NOMO-1 treated with dmso at 0.1 percent for 144 hours (cell line): Measurements from ENCODE around the gene PHF19.

Experiments used
- DNase-seq: peaks from one replicate; lab custom pipeline; 2025; ENCODE audit not compliant: unreplicated experiment; lab: John Stamatoyannopoulos, UW

The PHF19 gene

GRCh38 chr9:120914396-120914795, 37.4 kb upstream of the PHF19 start:
- no peak for DNase-seq

GRCh38 chr9:120913647-120914264, 36.8 kb upstream of the PHF19 start:
- no peak for DNase-seq

DNA sequence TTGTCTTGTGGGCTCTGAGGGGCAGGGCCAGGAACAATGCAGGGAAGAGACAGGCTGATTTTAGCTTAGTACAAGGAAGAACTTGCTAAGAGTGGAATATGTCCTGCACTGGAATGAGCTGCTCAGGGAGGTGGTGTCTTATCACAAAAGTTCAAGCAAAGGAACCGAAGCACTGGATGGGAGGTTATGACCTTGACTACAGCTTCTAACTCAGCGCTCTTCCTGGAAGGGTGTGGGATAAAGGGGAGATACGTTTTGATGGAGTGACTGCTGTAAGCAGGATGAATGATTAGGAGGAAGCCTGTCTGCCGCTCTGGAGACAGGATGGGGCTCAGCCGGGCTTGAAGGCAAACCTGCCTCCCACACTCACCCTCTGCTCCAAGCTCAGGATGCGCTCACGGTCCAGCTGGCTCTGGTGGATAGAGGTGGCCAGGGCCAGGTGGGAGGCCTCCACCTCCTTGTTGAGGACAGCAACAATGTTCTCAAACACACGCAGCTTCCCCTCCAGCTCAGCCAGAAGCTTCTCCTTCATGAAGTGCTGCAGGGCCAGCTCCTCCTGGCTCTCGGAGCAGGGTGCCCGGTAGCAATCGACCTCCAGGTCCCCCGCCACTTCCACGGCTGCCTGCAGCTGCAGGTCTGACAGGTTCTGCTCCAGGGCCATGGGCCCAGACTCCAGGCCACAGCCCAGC, 36.1 kb upstream of the PHF19 start:
- no peak for DNase-seq

DNA sequence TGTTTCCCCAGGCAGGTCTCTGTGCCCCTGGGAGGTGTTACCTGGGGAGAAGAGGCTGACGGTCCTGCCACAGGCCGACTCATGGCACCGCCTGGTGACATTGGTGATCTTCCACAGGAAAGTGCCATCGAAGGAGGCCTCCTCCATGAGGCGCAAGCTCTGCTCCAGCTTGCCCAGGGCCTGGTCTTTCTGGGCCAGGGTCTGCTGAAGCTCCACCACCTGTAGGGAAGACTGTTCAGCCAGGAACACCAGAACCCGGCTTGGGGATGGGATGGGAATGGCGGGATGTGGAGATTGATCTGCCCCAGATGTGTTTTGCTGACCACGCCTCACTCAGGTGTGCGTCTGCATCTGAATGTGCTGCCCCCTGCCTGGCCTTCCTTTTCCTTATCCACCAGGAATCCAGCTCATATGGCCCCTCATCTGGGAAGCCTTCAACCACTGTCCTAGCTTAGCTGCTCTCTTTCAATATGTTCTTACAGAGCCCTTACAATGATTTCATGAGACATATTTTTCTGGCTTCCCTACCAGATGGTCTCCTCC, 34.4 kb upstream of the PHF19 start:
- no peak for DNase-seq

DNA sequence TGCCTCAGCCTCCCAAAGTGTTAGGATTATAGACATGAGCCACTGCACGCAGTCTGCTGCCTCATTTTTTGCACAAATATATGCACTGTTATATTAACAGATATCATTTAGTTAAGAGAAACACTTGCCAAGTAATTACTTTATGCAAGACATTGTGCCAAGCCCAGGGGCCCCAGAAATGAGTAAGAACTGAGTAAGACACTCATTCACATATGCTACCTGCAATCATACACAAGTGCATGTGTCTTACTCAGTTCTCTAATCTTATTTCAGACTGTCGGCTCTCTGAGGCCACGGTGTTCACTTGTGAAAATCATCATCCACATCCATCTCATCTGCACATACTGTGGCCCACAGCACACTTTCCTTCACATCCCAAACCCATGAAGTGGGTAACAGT, 33.7 kb upstream of the PHF19 start:
- no peak for DNase-seq

DNA sequence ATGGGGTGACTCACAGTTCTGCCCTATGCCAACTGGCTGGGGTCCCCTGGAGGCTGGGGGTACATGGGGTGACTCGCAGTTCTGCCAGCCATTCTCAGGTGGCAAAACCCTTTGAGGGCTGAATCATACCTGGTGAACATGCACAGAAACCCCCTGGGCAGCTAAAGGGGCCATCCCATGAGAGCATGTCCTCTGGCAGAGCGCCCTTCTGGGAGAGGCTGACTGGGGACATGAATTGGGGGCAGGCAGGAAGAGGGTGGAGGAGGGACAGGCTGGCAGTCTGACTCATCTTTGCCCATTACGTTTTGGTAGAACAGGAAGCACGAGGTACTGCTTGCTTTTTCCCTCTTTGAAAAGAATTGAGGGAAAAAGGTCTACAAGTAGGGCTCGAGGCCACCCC, 32.9 kb upstream of the PHF19 start:
- no peak for DNase-seq

GRCh38 chr9:120905315-120906164, 28.6 kb upstream of the PHF19 start:
- no peak for DNase-seq

DNA sequence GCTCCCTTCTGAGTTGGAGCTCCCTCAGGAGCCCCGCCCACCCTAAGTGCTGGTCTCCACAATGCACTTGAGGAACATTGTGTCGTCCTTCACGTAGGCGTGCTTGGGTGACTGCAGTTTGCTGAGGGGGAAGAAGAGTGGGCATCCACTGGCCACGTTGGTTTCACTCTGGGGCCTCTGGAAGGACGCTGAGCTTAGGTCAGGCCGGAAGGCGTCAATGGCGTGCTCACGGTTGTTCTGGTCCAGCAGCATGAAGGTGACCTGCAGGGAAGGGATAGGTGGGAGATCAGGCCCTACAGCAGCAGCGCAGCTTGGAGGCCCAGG, 28.0 kb upstream of the PHF19 start:
- no peak for DNase-seq

DNA sequence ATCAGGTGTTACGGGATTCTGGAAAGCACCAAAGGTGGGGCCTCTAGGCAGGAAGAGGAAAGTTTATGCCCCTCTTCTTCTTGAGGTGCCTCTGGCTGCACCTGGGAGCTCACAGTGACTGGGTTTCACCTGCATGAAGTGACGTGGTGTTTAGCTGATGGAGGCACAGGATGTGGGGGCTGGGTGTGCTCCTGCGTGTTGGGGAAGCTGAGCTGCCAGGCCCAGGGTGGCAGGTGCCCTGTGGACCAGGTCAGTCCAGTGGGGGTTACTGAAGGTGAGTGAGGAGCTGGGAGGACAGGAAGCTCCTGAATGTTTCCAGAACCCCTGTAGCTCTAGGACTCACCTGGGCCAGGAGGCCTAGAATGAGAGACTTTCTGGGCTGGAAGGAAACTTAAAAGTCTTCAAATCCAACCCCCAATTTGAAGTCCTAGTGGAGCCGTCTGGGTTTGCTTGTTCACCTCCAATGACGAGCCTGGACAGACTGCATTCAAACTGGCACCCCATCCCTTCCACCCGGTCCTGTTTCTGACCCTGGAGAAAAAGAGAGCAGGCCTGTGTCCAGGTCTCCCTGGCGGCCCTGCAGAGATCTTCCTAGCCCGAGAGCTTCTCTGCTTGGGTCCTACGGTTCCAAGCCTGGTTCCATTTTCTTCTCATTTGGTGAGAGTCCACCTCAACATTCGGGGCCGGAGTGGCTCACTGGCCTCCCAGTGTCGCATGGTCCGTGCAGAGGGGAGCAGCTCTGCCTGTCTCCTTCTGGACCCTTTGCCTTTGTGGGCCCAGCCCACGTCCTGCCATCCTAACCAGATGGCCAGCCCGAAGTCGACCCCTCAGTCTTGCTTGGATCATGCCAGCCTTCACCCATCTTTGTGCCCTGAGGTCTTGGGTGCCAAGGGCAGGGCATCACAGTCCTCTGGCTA, 27.3 kb upstream of the PHF19 start:
- no peak for DNase-seq

- no peak for DNase-seq
These were observed 25.9 kb upstream of the PHF19 start for GRCh38 chr9:120902569-120903535.

GRCh38 chr9:120901755-120902568, 25.0 kb upstream of the PHF19 start:
- no peak for DNase-seq

- no peak for DNase-seq
These were observed 23.8 kb upstream of the PHF19 start for GRCh38 chr9:120900824-120901223.

DNA sequence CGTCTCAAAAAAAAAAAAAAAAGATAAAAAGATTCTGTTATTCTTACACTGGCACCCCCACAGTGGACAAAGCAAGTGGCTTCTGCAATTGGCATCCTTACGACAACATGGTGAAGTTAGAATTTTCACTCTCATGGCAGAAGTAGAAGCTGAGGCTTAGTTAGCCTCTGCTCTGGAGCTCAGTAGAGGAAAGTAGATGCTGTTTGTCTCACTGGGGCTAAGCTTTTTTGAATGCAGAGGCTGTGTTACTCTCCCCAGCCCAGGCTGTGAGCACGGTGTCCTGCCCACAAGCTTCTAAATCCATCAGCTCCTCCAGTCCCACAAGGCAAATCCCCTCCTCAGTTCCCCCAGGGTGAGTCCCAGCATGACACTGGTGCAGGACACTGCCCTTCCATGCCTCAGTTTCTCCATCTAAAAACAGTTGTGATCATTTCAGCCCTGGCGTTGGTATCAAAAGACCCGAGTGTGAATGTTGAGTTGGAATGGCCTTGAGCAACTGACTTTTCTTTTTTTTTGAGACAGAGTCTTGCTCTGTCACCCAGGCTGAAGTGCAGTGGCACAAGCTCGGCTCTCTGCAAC, 22.6 kb upstream of the PHF19 start:
- DNase-seq, result no peak

GRCh38 chr9:120898396-120898795, 21.4 kb upstream of the PHF19 start:
- DNase-seq, result no peak

- no peak for DNase-seq
These were observed 19.0 kb upstream of the PHF19 start for GRCh38 chr9:120895951-120896350.

DNA sequence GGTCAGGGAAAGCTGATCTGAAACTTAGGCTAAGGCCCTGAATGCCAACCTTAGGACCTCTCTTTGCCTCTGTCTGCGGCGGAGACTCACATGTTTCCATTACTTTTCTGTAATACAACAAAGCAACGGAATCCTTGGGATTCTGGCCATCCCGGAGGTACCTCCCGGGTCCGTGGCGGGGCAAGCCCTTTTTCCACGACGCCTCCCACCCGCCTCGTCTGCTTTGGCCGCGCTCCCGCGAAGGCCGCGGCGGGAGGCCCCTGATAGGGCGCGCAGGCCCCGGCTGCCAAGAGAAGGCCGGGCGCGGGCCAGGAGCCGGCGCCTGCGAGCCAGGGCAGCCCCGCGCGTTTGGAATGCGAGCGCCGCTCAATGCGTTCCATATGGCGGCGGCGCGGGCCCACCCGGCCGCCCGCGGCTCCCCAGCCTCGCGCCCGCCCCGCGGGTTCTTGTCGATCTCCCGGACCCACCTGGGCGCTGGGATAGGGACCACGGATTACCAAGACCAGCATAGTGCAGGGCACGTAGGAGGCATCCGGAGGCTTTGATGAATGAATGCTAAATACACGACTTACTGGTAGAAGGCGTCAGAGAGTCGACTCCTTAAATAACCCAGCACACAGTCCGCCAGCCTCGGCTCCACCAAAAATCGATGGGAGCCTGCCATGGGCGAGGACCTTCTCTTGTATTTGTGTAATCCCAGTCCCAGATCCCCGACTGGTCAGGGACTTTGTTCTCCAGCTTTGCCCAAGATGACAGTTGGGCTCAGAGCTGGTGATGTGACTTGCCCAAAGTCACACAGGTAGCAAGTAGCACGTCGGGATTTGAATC, 17.5 kb upstream of the PHF19 start:
- DNase-seq, result no peak

DNA sequence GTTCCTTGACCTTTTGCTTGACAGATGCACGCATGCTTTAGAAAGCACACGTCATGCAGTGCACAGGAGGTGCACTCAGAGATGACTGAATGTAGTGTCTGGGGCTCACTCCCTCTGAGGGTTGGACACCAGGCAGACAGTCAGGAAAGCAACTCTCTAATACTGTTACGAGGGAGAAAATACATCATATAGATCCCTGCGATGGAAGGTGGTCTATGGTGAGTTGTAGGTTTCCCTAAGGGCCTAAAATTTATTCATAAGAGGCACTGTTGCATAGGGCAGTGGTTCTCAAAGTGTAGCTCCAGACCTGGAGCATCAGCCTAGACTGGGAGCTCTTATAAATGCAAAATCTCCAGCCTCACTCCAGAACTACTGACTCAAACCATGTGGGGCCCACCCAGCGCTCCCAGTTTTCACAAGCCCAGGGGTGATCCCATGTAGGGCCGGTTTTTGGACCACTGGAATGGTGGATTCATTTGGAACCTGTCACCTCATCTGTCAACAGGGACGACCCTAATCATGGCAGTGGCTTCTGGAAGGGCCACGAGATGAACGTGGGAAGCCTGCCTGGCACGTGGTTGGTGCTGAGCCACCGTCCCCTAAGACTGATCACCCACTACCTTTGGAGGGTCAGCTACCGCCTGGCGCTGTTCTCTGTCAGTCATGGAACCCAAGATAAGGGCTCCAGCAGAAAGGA, 16.8 kb upstream of the PHF19 start:
- no peak for DNase-seq
